OCI-LY1 (cell line): ENCODE results near the gene TRMT1L.
"Not testable (repeated sequence)": the region's sequence is repeated elsewhere in the genome, so short reads cannot be mapped to it uniquely, and the experiment has no call there.

ENCODE experiments used
- H2AFZ ChIP-seq: fragments of 200-600 bp; sonication (generic), shearing (Covaris generic); 2 replicates; pipeline ENCODE4 v1.6.0; 2014; ENCODE audit warnings: antibody characterized with exemption, mild to moderate bottlenecking, low read length
- H3F3A ChIP-seq: fragments of 200-600 bp; sonication (generic), shearing (Covaris generic); 2 replicates; pipeline ENCODE4 v1.6.0; 2014; ENCODE audit warnings: mild to moderate bottlenecking, antibody characterized with exemption, low read length, moderate library complexity; ENCODE audit not compliant: insufficient read depth
- H3K27ac ChIP-seq: fragments of 200-600 bp; sonication (generic); 2 replicates; pipeline ENCODE4 v1.5.1; 2014; ENCODE audit warnings: low read length, mixed run types, mild to moderate bottlenecking, low read depth; ENCODE audit not compliant: poor library complexity, severe bottlenecking
- H3K27me3 ChIP-seq: fragments of 200-600 bp; sonication (generic); 2 replicates; pipeline ENCODE4 v1.6.0; 2014; ENCODE audit warnings: antibody characterized with exemption, mild to moderate bottlenecking, low read length, moderate library complexity; ENCODE audit not compliant: insufficient read depth
- H3K36me3 ChIP-seq: fragments of 200-600 bp; sonication (generic); 2 replicates; pipeline ENCODE4 v1.6.1; 2014; ENCODE audit warnings: mild to moderate bottlenecking, antibody characterized with exemption, low read length, moderate library complexity, mixed read lengths; ENCODE audit not compliant: insufficient read depth
- H3K4me1 ChIP-seq: fragments of 200-600 bp; sonication (generic); 2 replicates; pipeline ENCODE4 v1.5.1; 2014; ENCODE audit warnings: mild to moderate bottlenecking, low read length, moderate library complexity; ENCODE audit not compliant: insufficient read depth, severe bottlenecking
- H3K4me2 ChIP-seq: fragments of 200-600 bp; sonication (generic), shearing (Covaris generic); 2 replicates; pipeline ENCODE4 v1.6.1; 2014; ENCODE audit warnings: low read length
- H3K4me3 ChIP-seq: fragments of 200-600 bp; sonication (generic); 2 replicates; pipeline ENCODE4 v1.5.1; 2014; ENCODE audit warnings: low read length, low read depth, mild to moderate bottlenecking, mixed read lengths; ENCODE audit not compliant: poor library complexity, severe bottlenecking
- H3K79me2 ChIP-seq: fragments of 200-600 bp; shearing (Covaris generic); 2 replicates; pipeline ENCODE4 v1.6.1; 2016; ENCODE audit warnings: mixed run types, low read length, mixed read lengths; ENCODE audit not compliant: insufficient read depth
- H3K9ac ChIP-seq: fragments of 200-600 bp; sonication (generic), shearing (Covaris generic); 2 replicates; pipeline ENCODE4 v1.6.1; 2014; ENCODE audit warnings: mild to moderate bottlenecking, low read length, mixed read lengths
- H3K9me2 ChIP-seq: fragments of 200-600 bp; sonication (generic), shearing (Covaris generic); 2 replicates; pipeline ENCODE4 v1.6.1; 2014; ENCODE audit warnings: low read depth, mild to moderate bottlenecking, low read length, mixed read lengths
- H3K9me3 ChIP-seq: fragments of 200-600 bp; shearing (Covaris generic); 2 replicates; pipeline ENCODE4 v1.6.1; 2014; ENCODE audit warnings: low read length, mixed read lengths
- H4K20me1 ChIP-seq: fragments of 200-600 bp; sonication (generic), shearing (Covaris generic); 2 replicates; pipeline ENCODE4 v1.6.0; 2016; ENCODE audit warnings: mild to moderate bottlenecking, low read length; ENCODE audit not compliant: insufficient read depth
- CTCF ChIP-seq: fragments of 200-600 bp; sonication (generic), shearing (Covaris generic); IDR thresholded peaks from 2 replicates; pipeline ENCODE4 v1.5.1; 2017; ENCODE audit warnings: mild to moderate bottlenecking, antibody characterized with exemption, low read length, moderate library complexity, mixed read lengths
- EZH2 ChIP-seq: fragments of 200-600 bp; sonication (generic), shearing (Covaris generic); IDR thresholded peaks from 2 replicates; pipeline ENCODE4 v1.8.0; 2017; ENCODE audit warnings: borderline replicate concordance, mixed run types, mild to moderate bottlenecking, antibody characterized with exemption, low read length, moderate library complexity, mixed read lengths

TRMT1L gene

GRCh38 chr1:185156854-185157598 is at the start of gene TRMT1L, which contains the start of gene SWT1:
Gene TRMT1L, minus strand, starts transcription at chr1:185156953. Its CDS starts 241 bp downstream, at chr1:185156712.
Gene SWT1, plus strand, starts transcription at chr1:185157167. Its CDS starts 3,675 bp downstream, at chr1:185160842.
- H3K79me2 ChIP-seq: peaks cover 7% of the 10 kb centered on the region
- peak within 1 kb of the TSS; percentile 90 for H3K9ac ChIP-seq
- H3K9me2 ChIP-seq: no peaks in the 10 kb centered on the region
- H4K20me1 ChIP-seq: no peaks in the 10 kb centered on the region
- no peaks in the 10 kb centered on the region for H3K36me3 ChIP-seq
- TF ChIP-seq CTCF: no peak
- no peak for TF ChIP-seq EZH2
- peak within 1 kb of the TSS; percentile 92 for H3K4me2 ChIP-seq
- H2AFZ ChIP-seq: peak within 1 kb of the TSS; percentile 44; the same call in 1 of the 2 replicates
- no peaks in the 10 kb centered on the region for H3F3A ChIP-seq
- peaks cover 22% of the 10 kb centered on the region for H3K4me1 ChIP-seq
- H3K27me3 ChIP-seq: no peaks in the 10 kb centered on the region
- H3K27ac ChIP-seq: peak within 1 kb of the TSS; percentile 44
- peak within 1 kb of the TSS; percentile 89 for H3K4me3 ChIP-seq
- H3K9me3 ChIP-seq: no peaks in the 10 kb centered on the region

GRCh38 chr1:185200889-185201288 is 44.1 kb upstream of the TRMT1L start:
- Histone ChIP-seq H3K4me1 (no peaks in the 10 kb centered on the region), H2AFZ (no peak overlapping the region), H4K20me1 (no peaks in the 10 kb centered on the region), H3K27me3 (no peaks in the 10 kb centered on the region), H3K9me2 (no peaks in the 10 kb centered on the region), H3F3A (no peaks in the 10 kb centered on the region), H3K79me2 (no peaks in the 10 kb centered on the region), H3K27ac (no peak overlapping the region), H3K9me3 (no peaks in the 10 kb centered on the region), H3K4me3 (no peak overlapping the region), H3K36me3 (no peaks in the 10 kb centered on the region), H3K9ac (no peak overlapping the region), H3K4me2 (no peak overlapping the region)
- TF ChIP-seq EZH2: no peak
- no peak for TF ChIP-seq CTCF

- not testable (repeated sequence) for H3K27ac ChIP-seq, H3K4me3 ChIP-seq, H3K79me2 ChIP-seq, H3K9ac ChIP-seq, H3K36me3 ChIP-seq, H3K9me3 ChIP-seq, H4K20me1 ChIP-seq, H3K4me2 ChIP-seq, H3K4me1 ChIP-seq, H3F3A ChIP-seq, H3K9me2 ChIP-seq, H2AFZ ChIP-seq, H3K27me3 ChIP-seq
These were observed 42.0 kb upstream of the TRMT1L start for GRCh38 chr1:185198712-185199111.

GRCh38 chr1:185193756-185194155 is 37.0 kb upstream of the TRMT1L start:
- Histone ChIP-seq H3K79me2 (no peaks in the 10 kb centered on the region), H3K27ac (no peak overlapping the region), H3K9me2 (no peaks in the 10 kb centered on the region), H3K9me3 (no peaks in the 10 kb centered on the region), H2AFZ (no peak overlapping the region), H3K4me2 (no peak overlapping the region), H3K4me1 (no peaks in the 10 kb centered on the region), H3K4me3 (no peak overlapping the region), H3K27me3 (no peaks in the 10 kb centered on the region), H3K36me3 (no peaks in the 10 kb centered on the region), H3K9ac (no peak overlapping the region), H4K20me1 (no peaks in the 10 kb centered on the region), H3F3A (no peaks in the 10 kb centered on the region)
- TF ChIP-seq CTCF: no peak
- TF ChIP-seq EZH2: no peak
